Stomach (tissue), 4 donors: ENCODE results near the gene SHISA5.

Experiments
- CTCF ChIP-seq, 7 experiments: fragments of 450-650 bp in 4 of 7; fragments of 200-600 bp in 3 of 7; sonication (generic) in 3 of 7; IDR thresholded peaks; one replicate each; pipeline ENCODE4 v1.5.1; 2016 to 2019; ENCODE audit warnings: antibody characterized with exemption in 7 of 7, control low read depth in 2 of 7, mild to moderate bottlenecking in 1 of 7
- POLR2AphosphoS5 ChIP-seq, 3 donors: sonication (generic); formaldehyde crosslinking; IDR thresholded peaks; one replicate each; pipeline ENCODE4 v1.6.1; 2016; ENCODE audit warnings: antibody characterized with exemption in 3 of 3

GRCh38 chr3:48445277-48445882 is 58.6 kb downstream of the SHISA5 start:
- no peak for TF ChIP-seq POLR2AphosphoS5 (IDR thresholded peaks at IDR 0.05)
- no peak for TF ChIP-seq CTCF (IDR thresholded peaks at IDR 0.05)
